ENCODE results near the gene METTL26. TPM values are rescaled to one million over a fixed set of nuclear protein-coding genes. Genes with fewer than 3 reads are reported as not detected.

Gene METTL26
- total and polyA plus RNA-seq, 9 of the 15 experiments (the other 6 are each of a cell fraction or from before 2014, with no cell fraction given): 7.3 to 262 (median 80.9) TPM

DNA sequence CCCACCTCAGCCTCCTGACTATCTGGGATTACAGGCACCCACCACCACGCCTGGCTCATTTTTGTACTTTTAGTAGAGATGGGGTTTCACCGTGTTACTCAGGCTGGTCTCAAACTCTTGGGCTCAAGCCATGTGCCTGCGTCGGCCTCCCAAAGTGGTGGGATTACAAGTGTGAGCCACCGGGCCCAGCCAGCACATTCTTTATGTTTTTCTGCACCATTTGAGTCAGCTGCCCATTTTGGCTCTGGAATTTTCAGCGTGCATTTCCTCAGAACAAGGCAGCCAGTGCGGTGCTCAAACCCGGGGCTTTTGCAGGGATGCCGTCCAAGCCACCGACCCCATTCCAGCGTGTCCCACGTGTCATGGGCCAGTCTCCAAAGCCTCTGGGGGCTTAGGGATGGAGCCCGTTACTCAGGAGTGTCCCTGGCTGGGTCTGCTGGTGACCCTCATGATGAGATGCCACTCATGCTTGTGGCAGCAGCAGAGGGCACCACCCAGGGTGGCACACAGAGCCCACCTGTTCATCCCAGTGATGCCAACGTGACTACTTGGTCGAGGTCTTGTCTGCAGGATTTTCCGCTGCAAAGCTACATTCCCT, 50.0 kb downstream of the METTL26 start (continued):
- no peak for TF ChIP-seq TBL1XR1 (IDR thresholded peaks at IDR 0.05; ENCODE audit: low read length in 2 of 2)
- TF ChIP-seq ZNF133 (CRISPR knock-in tag; IDR thresholded peaks at IDR 0.05): no peak
- TF ChIP-seq, protein P1, sequence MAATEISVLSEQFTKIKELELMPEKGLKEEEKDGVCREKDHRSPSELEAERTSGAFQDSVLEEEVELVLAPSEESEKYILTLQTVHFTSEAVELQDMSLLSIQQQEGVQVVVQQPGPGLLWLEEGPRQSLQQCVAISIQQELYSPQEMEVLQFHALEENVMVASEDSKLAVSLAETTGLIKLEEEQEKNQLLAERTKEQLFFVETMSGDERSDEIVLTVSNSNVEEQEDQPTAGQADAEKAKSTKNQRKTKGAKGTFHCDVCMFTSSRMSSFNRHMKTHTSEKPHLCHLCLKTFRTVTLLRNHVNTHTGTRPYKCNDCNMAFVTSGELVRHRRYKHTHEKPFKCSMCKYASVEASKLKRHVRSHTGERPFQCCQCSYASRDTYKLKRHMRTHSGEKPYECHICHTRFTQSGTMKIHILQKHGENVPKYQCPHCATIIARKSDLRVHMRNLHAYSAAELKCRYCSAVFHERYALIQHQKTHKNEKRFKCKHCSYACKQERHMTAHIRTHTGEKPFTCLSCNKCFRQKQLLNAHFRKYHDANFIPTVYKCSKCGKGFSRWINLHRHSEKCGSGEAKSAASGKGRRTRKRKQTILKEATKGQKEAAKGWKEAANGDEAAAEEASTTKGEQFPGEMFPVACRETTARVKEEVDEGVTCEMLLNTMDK (IDR thresholded peaks at IDR 0.05; ENCODE audit: borderline replicate concordance, insufficient read depth, low read depth, low read length, poor library complexity, severe bottlenecking): no peak
- no peak for TF ChIP-seq PTRF (tag; IDR thresholded peaks at IDR 0.05)
- TF ChIP-seq MYNN (IDR thresholded peaks at IDR 0.05): 0 out of 2 replicates have a peak, but pooled peaks have one; percentile 41
- TF ChIP-seq MYNN (CRISPR knock-in tag; IDR thresholded peaks at IDR 0.05): no peak
- TF ChIP-seq, protein P2, sequence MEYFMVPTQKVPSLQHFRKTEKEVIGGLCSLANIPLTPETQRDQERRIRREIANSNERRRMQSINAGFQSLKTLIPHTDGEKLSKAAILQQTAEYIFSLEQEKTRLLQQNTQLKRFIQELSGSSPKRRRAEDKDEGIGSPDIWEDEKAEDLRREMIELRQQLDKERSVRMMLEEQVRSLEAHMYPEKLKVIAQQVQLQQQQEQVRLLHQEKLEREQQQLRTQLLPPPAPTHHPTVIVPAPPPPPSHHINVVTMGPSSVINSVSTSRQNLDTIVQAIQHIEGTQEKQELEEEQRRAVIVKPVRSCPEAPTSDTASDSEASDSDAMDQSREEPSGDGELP (CRISPR knock-in tag; IDR thresholded peaks at IDR 0.05; ENCODE audit: borderline replicate concordance): peak; percentile 33; the same call in 1 of the 2 replicates
- no peak for TF ChIP-seq ZNF551 (CRISPR knock-in tag; IDR thresholded peaks at IDR 0.05)
- TF ChIP-seq, protein P3, sequence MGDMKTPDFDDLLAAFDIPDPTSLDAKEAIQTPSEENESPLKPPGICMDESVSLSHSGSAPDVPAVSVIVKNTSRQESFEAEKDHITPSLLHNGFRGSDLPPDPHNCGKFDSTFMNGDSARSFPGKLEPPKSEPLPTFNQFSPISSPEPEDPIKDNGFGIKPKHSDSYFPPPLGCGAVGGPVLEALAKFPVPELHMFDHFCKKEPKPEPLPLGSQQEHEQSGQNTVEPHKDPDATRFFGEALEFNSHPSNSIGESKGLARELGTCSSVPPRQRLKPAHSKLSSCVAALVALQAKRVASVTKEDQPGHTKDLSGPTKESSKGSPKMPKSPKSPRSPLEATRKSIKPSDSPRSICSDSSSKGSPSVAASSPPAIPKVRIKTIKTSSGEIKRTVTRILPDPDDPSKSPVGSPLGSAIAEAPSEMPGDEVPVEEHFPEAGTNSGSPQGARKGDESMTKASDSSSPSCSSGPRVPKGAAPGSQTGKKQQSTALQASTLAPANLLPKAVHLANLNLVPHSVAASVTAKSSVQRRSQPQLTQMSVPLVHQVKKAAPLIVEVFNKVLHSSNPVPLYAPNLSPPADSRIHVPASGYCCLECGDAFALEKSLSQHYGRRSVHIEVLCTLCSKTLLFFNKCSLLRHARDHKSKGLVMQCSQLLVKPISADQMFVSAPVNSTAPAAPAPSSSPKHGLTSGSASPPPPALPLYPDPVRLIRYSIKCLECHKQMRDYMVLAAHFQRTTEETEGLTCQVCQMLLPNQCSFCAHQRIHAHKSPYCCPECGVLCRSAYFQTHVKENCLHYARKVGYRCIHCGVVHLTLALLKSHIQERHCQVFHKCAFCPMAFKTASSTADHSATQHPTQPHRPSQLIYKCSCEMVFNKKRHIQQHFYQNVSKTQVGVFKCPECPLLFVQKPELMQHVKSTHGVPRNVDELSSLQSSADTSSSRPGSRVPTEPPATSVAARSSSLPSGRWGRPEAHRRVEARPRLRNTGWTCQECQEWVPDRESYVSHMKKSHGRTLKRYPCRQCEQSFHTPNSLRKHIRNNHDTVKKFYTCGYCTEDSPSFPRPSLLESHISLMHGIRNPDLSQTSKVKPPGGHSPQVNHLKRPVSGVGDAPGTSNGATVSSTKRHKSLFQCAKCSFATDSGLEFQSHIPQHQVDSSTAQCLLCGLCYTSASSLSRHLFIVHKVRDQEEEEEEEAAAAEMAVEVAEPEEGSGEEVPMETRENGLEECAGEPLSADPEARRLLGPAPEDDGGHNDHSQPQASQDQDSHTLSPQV (IDR thresholded peaks at IDR 0.05): no peak
- TF ChIP-seq, protein P4, sequence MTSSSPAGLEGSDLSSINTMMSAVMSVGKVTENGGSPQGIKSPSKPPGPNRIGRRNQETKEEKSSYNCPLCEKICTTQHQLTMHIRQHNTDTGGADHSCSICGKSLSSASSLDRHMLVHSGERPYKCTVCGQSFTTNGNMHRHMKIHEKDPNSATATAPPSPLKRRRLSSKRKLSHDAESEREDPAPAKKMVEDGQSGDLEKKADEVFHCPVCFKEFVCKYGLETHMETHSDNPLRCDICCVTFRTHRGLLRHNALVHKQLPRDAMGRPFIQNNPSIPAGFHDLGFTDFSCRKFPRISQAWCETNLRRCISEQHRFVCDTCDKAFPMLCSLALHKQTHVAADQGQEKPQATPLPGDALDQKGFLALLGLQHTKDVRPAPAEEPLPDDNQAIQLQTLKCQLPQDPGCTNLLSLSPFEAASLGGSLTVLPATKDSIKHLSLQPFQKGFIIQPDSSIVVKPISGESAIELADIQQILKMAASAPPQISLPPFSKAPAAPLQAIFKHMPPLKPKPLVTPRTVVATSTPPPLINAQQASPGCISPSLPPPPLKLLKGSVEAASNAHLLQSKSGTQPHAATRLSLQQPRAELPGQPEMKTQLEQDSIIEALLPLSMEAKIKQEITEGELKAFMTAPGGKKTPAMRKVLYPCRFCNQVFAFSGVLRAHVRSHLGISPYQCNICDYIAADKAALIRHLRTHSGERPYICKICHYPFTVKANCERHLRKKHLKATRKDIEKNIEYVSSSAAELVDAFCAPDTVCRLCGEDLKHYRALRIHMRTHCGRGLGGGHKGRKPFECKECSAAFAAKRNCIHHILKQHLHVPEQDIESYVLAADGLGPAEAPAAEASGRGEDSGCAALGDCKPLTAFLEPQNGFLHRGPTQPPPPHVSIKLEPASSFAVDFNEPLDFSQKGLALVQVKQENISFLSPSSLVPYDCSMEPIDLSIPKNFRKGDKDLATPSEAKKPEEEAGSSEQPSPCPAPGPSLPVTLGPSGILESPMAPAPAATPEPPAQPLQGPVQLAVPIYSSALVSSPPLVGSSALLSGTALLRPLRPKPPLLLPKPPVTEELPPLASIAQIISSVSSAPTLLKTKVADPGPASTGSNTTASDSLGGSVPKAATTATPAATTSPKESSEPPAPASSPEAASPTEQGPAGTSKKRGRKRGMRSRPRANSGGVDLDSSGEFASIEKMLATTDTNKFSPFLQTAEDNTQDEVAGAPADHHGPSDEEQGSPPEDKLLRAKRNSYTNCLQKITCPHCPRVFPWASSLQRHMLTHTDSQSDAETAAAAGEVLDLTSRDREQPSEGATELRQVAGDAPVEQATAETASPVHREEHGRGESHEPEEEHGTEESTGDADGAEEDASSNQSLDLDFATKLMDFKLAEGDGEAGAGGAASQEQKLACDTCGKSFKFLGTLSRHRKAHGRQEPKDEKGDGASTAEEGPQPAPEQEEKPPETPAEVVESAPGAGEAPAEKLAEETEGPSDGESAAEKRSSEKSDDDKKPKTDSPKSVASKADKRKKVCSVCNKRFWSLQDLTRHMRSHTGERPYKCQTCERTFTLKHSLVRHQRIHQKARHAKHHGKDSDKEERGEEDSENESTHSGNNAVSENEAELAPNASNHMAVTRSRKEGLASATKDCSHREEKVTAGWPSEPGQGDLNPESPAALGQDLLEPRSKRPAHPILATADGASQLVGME (CRISPR knock-in tag; IDR thresholded peaks at IDR 0.05): no peak
- TF ChIP-seq ZNF384 (IDR thresholded peaks at IDR 0.05; ENCODE audit: low read depth, low read length): no peak
